ENCODE data around the gene PCLAF.
"Not testable (repeated sequence)": the region's sequence is repeated elsewhere in the genome, so short reads cannot be mapped to it uniquely, and the experiment has no call there.

PCLAF gene
- 0 to 0.28 reads per million in 2 donors for total RNA-seq

GRCh38 chr15:64381000-64381751, at the start of gene PCLAF:
PCLAF (minus strand) TSS chr15:64381441; CDS start chr15:64381371, 70 bp downstream.
- peak; percentile 87 for DNase-seq

GRCh38 chr15:64430000-64430735, 48.9 kb upstream of the PCLAF start:
- peak; percentile 3 for DNase-seq

GRCh38 chr15:64429448-64429847, 48.2 kb upstream of the PCLAF start:
- DNase-seq = no peak

GRCh38 chr15:64426845-64427465, 45.7 kb upstream of the PCLAF start:
- no peak for DNase-seq

GRCh38 chr15:64425221-64425620, 44.0 kb upstream of the PCLAF start:
- DNase-seq = no peak

GRCh38 chr15:64423970-64424369, 42.7 kb upstream of the PCLAF start:
- no peak for DNase-seq

GRCh38 chr15:64422697-64423096, 41.5 kb upstream of the PCLAF start:
- no peak for DNase-seq

- DNase-seq = no peak
Observed at GRCh38 chr15:64412216-64412615, 31.0 kb upstream of the PCLAF start.

GRCh38 chr15:64400583-64400982, 19.3 kb upstream of the PCLAF start:
- DNase-seq = no peak

- DNase-seq = no peak
Observed at GRCh38 chr15:64398575-64398974, 17.3 kb upstream of the PCLAF start.

GRCh38 chr15:64396789-64397188, 15.5 kb upstream of the PCLAF start:
- DNase-seq = no peak

GRCh38 chr15:64392471-64392870, 11.2 kb upstream of the PCLAF start:
- not testable (repeated sequence) for DNase-seq

GRCh38 chr15:64389036-64389435, 7.8 kb upstream of the PCLAF start:
- no peak for DNase-seq

GRCh38 chr15:64387562-64388168, 6.4 kb upstream of the PCLAF start, which contains the start of gene TRIP4:
TRIP4 (plus strand) TSS chr15:64387836; CDS start chr15:64387864, 28 bp downstream.
- peak; percentile 90 for DNase-seq

GRCh38 chr15:64386291-64386690, 5.0 kb upstream of the PCLAF start:
- no peak for DNase-seq

GRCh38 chr15:64383760-64384159, 2.5 kb upstream of the PCLAF start:
- DNase-seq = no peak

- not testable (repeated sequence) for DNase-seq
Observed at GRCh38 chr15:64380130-64380870, 941 bp downstream of the PCLAF start.

- DNase-seq = no peak
Observed at GRCh38 chr15:64379216-64379960, 1.9 kb downstream of the PCLAF start.

GRCh38 chr15:64373360-64373759, 7.9 kb downstream of the PCLAF start:
- no peak for DNase-seq

GRCh38 chr15:64371383-64371782, 9.9 kb downstream of the PCLAF start:
- DNase-seq = not testable (repeated sequence)

GRCh38 chr15:64369078-64369607, 12.1 kb downstream of the PCLAF start:
- no peak for DNase-seq
